ENCODE results near the gene ARFIP2.
"Not testable (repeated sequence)": the region's sequence is repeated elsewhere in the genome, so short reads cannot be mapped to it uniquely, and the experiment has no call there.

The ARFIP2 gene

DNA sequence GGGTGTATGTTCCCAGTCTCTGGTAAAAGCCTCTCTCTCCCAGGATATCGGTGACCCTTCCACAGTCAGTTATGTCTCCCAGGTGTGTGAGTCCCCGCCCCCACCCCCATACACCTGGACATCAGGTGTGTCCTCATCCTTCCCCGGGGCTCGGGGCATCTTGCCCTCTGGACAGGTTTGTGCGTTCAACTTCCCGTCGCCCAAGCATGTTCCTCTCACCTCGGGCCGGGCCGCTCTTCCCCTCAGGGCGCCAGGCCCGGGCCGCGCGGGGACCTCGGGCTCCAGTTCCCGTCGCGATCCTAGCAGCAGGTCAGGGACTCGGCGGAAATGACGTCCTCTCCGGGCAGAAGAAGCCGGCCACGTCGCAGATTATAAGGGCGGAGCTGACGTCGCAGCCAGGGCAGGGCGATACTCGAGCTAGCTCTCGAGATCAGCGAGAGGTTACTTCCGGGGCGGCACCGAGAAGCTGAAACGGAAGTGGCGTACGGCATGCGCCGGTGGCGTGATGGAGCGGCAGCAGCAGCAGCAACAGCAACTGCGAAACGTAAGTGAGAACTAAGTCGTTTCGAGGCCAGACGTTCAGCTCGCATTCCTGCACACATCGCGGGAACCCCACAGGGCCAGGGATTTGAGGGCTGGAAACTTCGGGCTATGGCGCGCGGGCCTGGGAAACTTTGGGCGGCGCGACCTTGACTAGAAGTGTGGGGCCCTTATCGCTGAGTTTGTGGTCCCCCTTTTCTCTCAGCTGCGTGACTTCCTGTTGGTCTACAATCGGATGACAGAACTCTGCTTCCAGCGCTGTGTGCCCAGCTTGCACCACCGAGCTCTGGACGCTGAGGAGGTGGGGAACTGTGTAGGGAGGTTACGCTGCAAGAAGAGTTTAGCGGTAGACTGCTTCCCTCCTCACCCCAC lies at the start of gene ARFIP2, which contains the start of gene TIMM10B:
ARFIP2 (minus strand) TSS at position 320 of the 912 bp plus-strand sequence. CDS start 910 bp downstream, outside the sequence.
TIMM10B (plus strand) TSS at position 490 of the 912 bp plus-strand sequence; CDS start at position 506, 16 bp downstream.
- DNase-seq: peak; percentile 99

GRCh38 chr11:6530848-6531247 lies 49.7 kb upstream of the ARFIP2 start:
- DNase-seq: no peak

GRCh38 chr11:6529266-6529665 lies 48.1 kb upstream of the ARFIP2 start:
- no peak for DNase-seq

- no peak for DNase-seq
These were observed 45.4 kb upstream of the ARFIP2 start for GRCh38 chr11:6526411-6527135.

- DNase-seq: no peak
These were observed 42.1 kb upstream of the ARFIP2 start for GRCh38 chr11:6523253-6523652.

DNA sequence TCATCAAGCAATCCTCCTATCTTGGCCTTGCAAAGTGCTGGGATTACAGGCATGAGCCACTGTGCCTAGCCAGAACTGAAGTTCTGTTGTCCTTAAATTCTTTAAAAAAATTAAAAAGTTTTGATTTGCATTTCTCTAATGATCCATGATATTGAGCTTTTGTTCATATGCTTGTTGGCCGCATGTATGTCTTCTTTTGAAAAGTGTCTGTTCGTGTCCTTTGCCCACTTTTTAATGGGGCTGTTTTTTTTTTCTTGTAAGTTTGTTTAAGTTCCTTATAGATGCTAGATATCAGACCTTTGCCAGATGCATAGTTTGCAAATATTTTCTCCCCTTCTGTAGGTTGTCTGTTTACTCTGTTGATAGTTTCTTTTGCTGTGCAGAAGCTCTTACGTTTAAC lies 40.8 kb upstream of the ARFIP2 start:
- DNase-seq: not testable (repeated sequence)

DNA sequence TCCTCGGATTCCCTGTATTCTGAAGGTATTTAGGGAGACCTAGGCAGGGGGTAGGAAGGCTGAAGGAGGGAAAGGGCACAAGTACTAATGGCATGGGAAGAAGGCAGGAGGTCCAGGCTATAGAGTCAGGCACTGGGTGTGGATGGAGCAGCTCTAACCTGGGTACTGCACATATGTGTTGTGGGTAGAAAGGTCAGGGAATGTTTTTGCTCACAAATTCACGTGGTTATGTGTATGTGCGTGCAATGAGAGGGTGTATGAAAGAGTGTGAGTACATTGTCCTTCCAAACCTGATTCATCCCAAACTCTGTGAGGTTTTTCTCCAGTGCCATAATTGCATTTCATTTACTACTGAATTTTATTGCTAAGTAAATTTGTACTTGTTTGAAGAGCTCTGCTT lies 39.1 kb upstream of the ARFIP2 start:
- DNase-seq: no peak

- DNase-seq: no peak
These were observed 35.7 kb upstream of the ARFIP2 start for GRCh38 chr11:6516865-6517264.

- DNase-seq: peak; percentile 83
These were observed 24.6 kb upstream of the ARFIP2 start for GRCh38 chr11:6505577-6506240.

GRCh38 chr11:6504166-6504565 lies 23.0 kb upstream of the ARFIP2 start:
- DNase-seq: no peak

DNA sequence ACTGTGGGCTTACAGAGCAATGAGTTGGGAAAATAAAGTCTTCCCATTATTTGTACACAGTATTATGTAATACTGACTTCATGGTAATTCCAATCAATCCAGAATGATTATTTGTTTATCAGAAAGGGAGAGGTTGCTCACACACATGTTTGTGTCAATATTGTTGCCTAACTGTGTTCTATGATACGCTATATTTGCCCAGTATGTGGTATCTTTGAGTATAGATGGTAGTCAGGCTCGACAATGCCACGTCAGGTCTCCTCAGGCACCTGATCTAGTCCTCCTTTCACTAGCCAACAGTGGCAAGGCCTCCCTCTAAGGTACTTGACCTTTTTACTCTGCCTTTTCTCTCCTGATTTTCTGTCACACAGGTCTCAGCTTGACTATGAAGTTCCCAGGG lies 21.3 kb upstream of the ARFIP2 start:
- no peak for DNase-seq

DNA sequence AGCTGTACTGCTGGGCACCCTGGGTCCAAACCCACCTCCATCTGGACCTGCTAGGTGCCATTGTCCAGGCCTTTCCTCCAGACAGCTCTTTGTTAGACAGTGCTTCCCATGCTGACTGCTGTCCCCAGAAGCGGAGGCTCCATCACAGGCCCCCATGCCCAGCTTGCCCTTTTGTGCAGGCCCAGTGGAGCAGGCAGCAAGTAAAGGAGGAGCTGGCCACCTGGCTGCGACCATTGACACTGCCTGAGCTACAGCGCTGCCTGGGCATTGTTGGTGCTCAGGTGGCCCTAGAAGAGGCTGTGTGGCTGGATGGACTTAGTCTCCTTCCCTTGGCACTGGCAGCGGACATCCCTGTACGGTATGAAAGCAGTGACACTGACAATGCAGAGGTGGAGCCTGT lies 17.4 kb upstream of the ARFIP2 start:
- DNase-seq: no peak

- no peak for DNase-seq
These were observed 17.0 kb upstream of the ARFIP2 start for GRCh38 chr11:6498121-6498520.

DNA sequence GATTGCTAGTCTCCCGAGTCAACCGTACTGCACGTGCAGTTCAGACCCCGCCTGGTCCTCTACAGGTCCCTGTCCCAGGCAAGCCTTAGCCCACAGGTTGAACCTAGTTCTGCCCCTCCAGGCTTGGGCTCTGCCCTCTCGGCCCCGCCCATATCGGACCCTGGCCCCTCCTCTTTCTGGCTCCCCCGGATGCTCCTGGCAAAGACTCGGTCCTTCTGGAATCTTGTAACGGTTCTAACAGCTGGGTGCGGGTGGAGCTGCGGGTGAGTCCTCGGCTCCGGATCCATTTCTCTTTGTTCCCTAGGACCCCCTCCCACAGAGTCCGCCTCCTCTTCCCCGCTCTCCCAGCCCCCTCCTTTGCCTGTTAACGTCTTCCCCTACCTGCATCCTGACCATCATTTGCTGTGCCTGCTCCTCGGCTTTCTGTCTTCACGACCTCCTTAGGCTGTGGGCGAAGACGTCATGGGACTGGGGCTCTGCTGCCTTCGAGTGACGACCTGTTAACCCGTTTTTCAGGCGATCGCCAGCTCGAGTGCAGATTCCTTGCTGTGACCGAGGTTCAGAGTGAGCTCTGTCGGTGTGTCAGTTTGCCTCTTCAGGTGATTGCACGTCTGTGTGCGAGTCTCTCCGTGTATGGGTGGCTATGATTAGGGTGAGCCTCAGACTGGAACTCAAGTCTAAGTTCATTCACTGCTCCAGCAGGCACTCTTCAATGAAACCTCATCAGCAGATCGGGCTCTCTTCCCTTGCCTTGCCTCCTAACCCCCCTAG lies 16.1 kb upstream of the ARFIP2 start, which contains the start of gene DNHD1:
DNHD1 (plus strand) TSS at position 212 of the 771 bp plus-strand sequence. CDS start 936 bp downstream, outside the sequence.
- DNase-seq: no peak

- DNase-seq: no peak
These were observed 8.2 kb upstream of the ARFIP2 start for GRCh38 chr11:6489306-6489705.

DNA sequence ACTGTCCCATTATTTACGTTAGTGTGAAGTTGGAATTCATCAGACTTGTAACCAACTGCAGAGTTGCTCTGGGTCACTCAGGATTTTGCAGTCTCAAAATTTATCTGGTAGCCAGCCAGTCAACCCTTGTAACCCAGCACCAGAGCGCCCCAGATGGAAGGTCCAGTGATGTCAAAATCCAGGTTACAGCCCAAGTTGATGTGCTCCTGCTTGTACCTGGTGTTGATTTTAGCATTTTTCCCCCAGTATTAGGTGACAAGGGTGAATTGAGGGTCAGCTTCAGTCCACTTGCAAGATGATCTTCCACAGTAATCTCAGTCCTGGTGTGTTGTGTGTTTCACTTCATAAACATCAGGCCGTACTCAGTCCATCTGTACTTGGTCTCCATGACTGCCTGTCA lies 7.7 kb upstream of the ARFIP2 start:
- DNase-seq: no peak

DNA sequence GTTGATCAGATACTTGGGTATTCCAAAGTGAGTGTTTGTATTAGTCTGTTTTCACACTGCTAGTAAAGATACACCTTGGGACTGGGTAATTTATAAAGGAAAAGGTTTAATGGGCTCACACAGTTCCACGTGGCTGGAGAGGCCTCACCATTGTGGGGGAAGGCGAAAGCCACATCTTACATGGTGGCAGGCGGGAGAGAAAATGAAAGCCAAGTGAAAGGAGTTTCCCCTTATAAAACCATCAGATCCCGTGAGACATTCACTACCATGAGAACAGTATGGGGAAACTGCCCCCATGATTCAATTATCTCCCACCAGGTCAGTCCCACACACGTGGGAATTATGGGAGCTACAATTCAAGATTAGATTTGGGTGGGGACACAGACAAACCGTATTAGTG lies 7.2 kb upstream of the ARFIP2 start:
- DNase-seq: no peak

GRCh38 chr11:6486938-6487337 lies 5.8 kb upstream of the ARFIP2 start:
- DNase-seq: no peak

GRCh38 chr11:6486256-6486655 lies 5.1 kb upstream of the ARFIP2 start:
- DNase-seq: no peak

GRCh38 chr11:6485661-6486060 lies 4.5 kb upstream of the ARFIP2 start:
- no peak for DNase-seq

- DNase-seq: no peak
These were observed 1.9 kb upstream of the ARFIP2 start for GRCh38 chr11:6483015-6483414.

DNA sequence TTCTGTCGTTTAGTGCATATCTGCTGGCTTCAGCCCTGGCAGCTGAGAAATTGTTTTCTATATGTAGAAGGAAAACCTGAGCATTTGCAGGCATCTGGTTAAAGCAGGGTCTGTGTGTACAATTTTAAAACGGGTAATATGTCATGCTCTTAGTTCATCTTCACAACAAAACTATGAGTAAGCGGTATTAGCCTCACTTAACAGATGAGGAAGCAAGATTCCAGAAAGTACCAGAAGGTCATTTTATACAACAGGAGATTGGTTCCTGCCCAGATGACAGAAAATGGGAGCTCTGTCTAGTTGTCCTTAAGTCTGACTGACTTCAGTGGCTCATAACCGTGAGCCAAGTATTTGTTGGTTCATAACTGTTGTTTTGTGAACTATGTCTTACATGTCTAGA lies 1.3 kb upstream of the ARFIP2 start:
- DNase-seq: no peak

DNA sequence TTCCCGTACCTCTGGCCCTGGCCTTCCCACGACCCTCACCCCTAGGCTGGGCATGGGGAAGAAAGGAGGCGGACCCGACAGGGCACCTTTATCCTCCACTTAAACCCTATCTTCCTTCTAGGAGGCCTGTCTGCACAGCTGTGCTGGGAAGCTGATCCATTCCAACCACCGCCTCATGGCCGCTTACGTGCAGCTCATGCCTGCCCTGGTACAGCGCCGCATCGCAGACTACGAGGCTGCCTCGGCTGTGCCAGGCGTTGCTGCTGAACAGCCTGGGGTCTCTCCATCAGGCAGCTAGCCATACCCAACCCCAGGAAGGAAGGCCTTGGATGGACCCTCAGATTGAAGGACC lies 769 bp upstream of the ARFIP2 start:
- peak; percentile 18 for DNase-seq
